GM23338 (cell line): ENCODE results near the gene TSEN2. TPM values are rescaled to one million over a fixed set of nuclear protein-coding genes. Genes with fewer than 3 reads are reported as not detected.

Experiments
- ATAC-seq: fragments of 200-7000 bp; cut with Tn5 transposase; 3 replicates; pipeline ENCODE4 v1.9.1; 2020
- DNase-seq: peaks from one replicate; pipeline ENCODE4 v3.0.0-alpha.2; 2015; ENCODE audit warnings: low spot score
- H2AFZ ChIP-seq: fragments of 200-600 bp; sonication (generic); 2 replicates; pipeline ENCODE4 v1.8.0; 2016; ENCODE audit warnings: antibody characterized with exemption, mild to moderate bottlenecking, moderate library complexity
- H3F3A ChIP-seq: fragments of 200-600 bp; sonication (generic); replicated peaks from 2 replicates; pipeline ENCODE4 v1.8.0; 2017; ENCODE audit warnings: antibody characterized with exemption, mixed run types, low read depth
- H3K27ac ChIP-seq: fragments of 200-600 bp; sonication (generic); 2 replicates; pipeline ENCODE4 v1.6.1; 2016; ENCODE audit warnings: low read depth
- H3K27me3 ChIP-seq: fragments of 200-600 bp; sonication (generic); 2 replicates; pipeline ENCODE4 v1.8.0; 2016; ENCODE audit warnings: mild to moderate bottlenecking, mixed run types, moderate library complexity; ENCODE audit not compliant: insufficient read depth
- H3K36me3 ChIP-seq: fragments of 200-600 bp; sonication (generic); 2 replicates; pipeline ENCODE4 v1.8.0; 2016; ENCODE audit warnings: mild to moderate bottlenecking; ENCODE audit not compliant: insufficient read depth
- H3K4me1 ChIP-seq: fragments of 200-600 bp; sonication (generic); 2 replicates; pipeline ENCODE4 v1.8.0; 2016; ENCODE audit warnings: mild to moderate bottlenecking, moderate library complexity; ENCODE audit not compliant: insufficient read depth
- H3K4me2 ChIP-seq: fragments of 200-600 bp; sonication (generic); 2 replicates; pipeline ENCODE4 v1.7.1; 2017; ENCODE audit warnings: mixed run types
- H3K4me3 ChIP-seq: fragments of 200-600 bp; sonication (generic); 2 replicates; pipeline ENCODE4 v1.6.1; 2016; ENCODE audit warnings: mixed run types
- H3K79me2 ChIP-seq: fragments of 200-600 bp; sonication (generic); replicated peaks from 2 replicates; pipeline ENCODE4 v1.8.0; 2017; ENCODE audit warnings: mild to moderate bottlenecking; ENCODE audit not compliant: insufficient read depth
- H3K9me2 ChIP-seq: fragments of 200-600 bp; sonication (generic); 2 replicates; pipeline ENCODE4 v1.8.0; 2017; ENCODE audit not compliant: insufficient read depth
- H4K20me1 ChIP-seq: fragments of 200-600 bp; sonication (generic); replicated peaks from 2 replicates; pipeline ENCODE4 v1.8.0; 2017; ENCODE audit warnings: mild to moderate bottlenecking; ENCODE audit not compliant: insufficient read depth
- H3K27ac Mint-ChIP-seq: 2 replicates; pipeline ENCODE4 v1.8.0; 2020; ENCODE audit warnings: inconsistent platforms, mild to moderate bottlenecking, moderate library complexity, mixed read lengths
- H3K27me3 Mint-ChIP-seq: 3 replicates; pipeline ENCODE4 v1.8.0; 2022; ENCODE audit warnings: low read depth, mild to moderate bottlenecking, moderate library complexity, mixed read lengths, inconsistent platforms; ENCODE audit not compliant: insufficient read depth, poor library complexity
- H3K36me3 Mint-ChIP-seq: 3 replicates; pipeline ENCODE4 v1.8.0; 2021; ENCODE audit warnings: low read depth, mild to moderate bottlenecking, inconsistent platforms, moderate library complexity, mixed read lengths
- H3K4me1 Mint-ChIP-seq: 3 replicates; pipeline ENCODE4 v1.8.0; 2020; ENCODE audit warnings: mild to moderate bottlenecking, inconsistent platforms, mixed read lengths
- H3K4me3 Mint-ChIP-seq: 3 replicates; pipeline ENCODE4 v1.8.0; 2021; ENCODE audit warnings: moderate library complexity, mild to moderate bottlenecking, inconsistent platforms, mixed read lengths
- H3K9me3 Mint-ChIP-seq: 3 replicates; pipeline ENCODE4 v1.8.0; 2020; ENCODE audit warnings: moderate library complexity, mild to moderate bottlenecking, inconsistent platforms, mixed read lengths
- CREB1 ChIP-seq: fragments of 250-450 bp; sonication (Bioruptor Pico); IDR thresholded peaks from 2 replicates; pipeline ENCODE4 v1.5.0; 2020; ENCODE audit warnings: low read depth, mild to moderate bottlenecking, moderate library complexity
- EZH2 ChIP-seq: fragments of 200-600 bp; sonication (generic); IDR thresholded peaks from one replicate; pipeline ENCODE4 v1.8.0; 2017; ENCODE audit warnings: antibody characterized with exemption, mild to moderate bottlenecking, low read depth; ENCODE audit not compliant: unreplicated experiment
- EZH2phosphoT487 ChIP-seq: fragments of 200-600 bp; sonication (generic); IDR thresholded peaks from one replicate; pipeline ENCODE4 v1.8.1; 2018; ENCODE audit warnings: antibody characterized with exemption; ENCODE audit not compliant: unreplicated experiment
- JUNB ChIP-seq: IDR thresholded peaks from one replicate; pipeline ENCODE4 v1.6.1; 2016; ENCODE audit warnings: antibody characterized with exemption; ENCODE audit not compliant: unreplicated experiment
- NANOG ChIP-seq: IDR thresholded peaks from 2 replicates; pipeline ENCODE4 v1.6.1; 2016; ENCODE audit warnings: antibody characterized with exemption, borderline replicate concordance
- POLR2AphosphoS5 ChIP-seq: IDR thresholded peaks from 2 replicates; pipeline ENCODE4 v1.6.1; 2016; ENCODE audit warnings: antibody characterized with exemption, low read depth
- REST ChIP-seq: IDR thresholded peaks from one replicate; pipeline ENCODE4 v1.6.1; 2018; ENCODE audit warnings: antibody characterized with exemption; ENCODE audit not compliant: unreplicated experiment
- ZNF331 ChIP-seq: fragments of 250-450 bp; sonication (Bioruptor Pico); IDR thresholded peaks from 2 replicates; pipeline ENCODE4 v1.5.0; 2020; ENCODE audit warnings: low read depth, mild to moderate bottlenecking, moderate library complexity
- ZNF462 ChIP-seq: fragments of 250-450 bp; sonication (Bioruptor Pico); IDR thresholded peaks from 2 replicates; pipeline ENCODE4 v1.5.0; 2020; ENCODE audit warnings: mild to moderate bottlenecking, moderate library complexity
- polyA plus RNA-seq: library from polyadenylated mRNA; unstranded; fragments of >200 nt; fragmentation: Nextera tagmentation; extraction: Ambion mirVana; gene quantifications from 2 replicates; pipeline ENCODE4 v1.2.1, GENCODE V29; 2016
- total RNA-seq: library from RNA; depleted of rRNA; stranded (reverse); fragments of >200 nt; shearing (Covaris generic); gene quantifications from 2 replicates; pipeline ENCODE4 v1.2.3, GENCODE V29; 2014

The TSEN2 gene
- total and polyA plus RNA-seq, 2 experiments from 2014 or later, result 27.7 to 30.0 TPM

GRCh38 chr3:12509466-12509865, 25.2 kb downstream of the TSEN2 start:
- ATAC-seq (no peak), DNase-seq (no peak)
- Histone ChIP-seq H3K4me2 (no peak overlapping the region), H3K36me3 (peaks cover 9% of the 10 kb centered on the region), H3K27me3 (no peaks in the 10 kb centered on the region), H3K4me1 (no peaks in the 10 kb centered on the region), H3K79me2 (no peaks in the 10 kb centered on the region), H2AFZ (no peak overlapping the region), H3K4me3 (no peak overlapping the region), H3K27ac (no peak overlapping the region), H4K20me1 (peaks cover 2% of the 10 kb centered on the region; the same call in 1 of the 2 replicates), H3F3A (no peaks in the 10 kb centered on the region), H3K9me2 (no peaks in the 10 kb centered on the region)
- Mint-ChIP-seq H3K9me3 (no peaks in the 10 kb centered on the region), H3K4me3 (no peak overlapping the region), H3K27me3 (no peaks in the 10 kb centered on the region), H3K27ac (no peak overlapping the region), H3K36me3 (peaks cover 36% of the 10 kb centered on the region), H3K4me1 (no peaks in the 10 kb centered on the region)
- TF ChIP-seq JUNB, result no peak
- no peak for TF ChIP-seq EZH2
- no peak for TF ChIP-seq ZNF331 (CRISPR knock-in tag)
- TF ChIP-seq REST, result no peak
- no peak for TF ChIP-seq EZH2phosphoT487
- TF ChIP-seq CREB1 (CRISPR knock-in tag), result no peak
- no peak for TF ChIP-seq NANOG
- TF ChIP-seq POLR2AphosphoS5, result no peak
- TF ChIP-seq ZNF462 (CRISPR knock-in tag), result no peak
